HTR-8/SVneo (cell line): ENCODE data around the gene LIMS3.
"Not testable (repeated sequence)": the region's sequence is repeated elsewhere in the genome, so short reads cannot be mapped to it uniquely, and the experiment has no call there.

ENCODE experiments used
- DNase-seq: peaks from one replicate; pipeline ENCODE4 v3.0.0; 2011; ENCODE audit warnings: low spot score, mixed read lengths; ENCODE audit not compliant: insufficient read length
- FAIRE-seq: peaks from 2 replicates; lab custom pipeline; 2011; peaks lifted over from hg19 to GRCh38; lab: Jason Lieb, UNC

Gene LIMS3

DNA sequence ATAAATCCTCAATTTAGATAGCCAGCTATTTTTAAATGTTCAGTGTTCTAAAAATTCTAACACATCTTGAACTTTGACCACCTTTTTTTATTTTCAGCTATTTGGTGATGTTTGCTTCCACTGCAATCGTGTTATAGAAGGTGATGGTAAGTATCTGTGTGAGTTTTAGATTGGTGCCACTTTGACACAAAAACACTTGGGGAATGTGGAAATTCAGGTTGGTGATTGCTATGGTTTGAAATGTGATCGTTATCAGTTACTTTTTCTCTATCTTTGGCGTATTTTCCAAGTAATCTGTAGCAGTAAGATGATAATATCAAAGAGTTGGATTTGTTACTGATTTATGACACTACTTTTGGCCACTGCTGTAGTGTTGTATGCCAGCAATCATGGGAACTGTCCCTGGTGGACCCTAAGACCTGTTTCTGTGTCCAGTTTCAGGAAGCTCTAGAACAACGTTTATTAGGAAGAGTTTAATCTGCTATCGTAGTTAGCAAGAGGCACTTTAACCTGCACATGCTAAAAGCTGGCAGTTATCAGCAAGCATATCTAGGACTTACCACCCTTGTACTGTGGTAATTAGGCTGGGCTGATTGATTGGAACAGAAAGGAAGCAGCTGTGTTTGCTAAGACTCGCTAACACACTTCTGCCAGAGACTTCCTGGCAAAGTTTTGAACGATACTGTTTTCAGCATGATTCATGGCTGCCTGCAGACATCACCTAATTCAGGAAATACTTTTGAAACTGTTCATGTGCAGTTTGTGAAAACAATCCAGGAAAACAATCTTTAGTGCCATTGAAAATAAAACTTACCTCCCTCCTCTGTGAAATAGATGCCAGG is 23.3 kb downstream of the LIMS3 start:
- not testable (repeated sequence) for DNase-seq, FAIRE-seq

DNA sequence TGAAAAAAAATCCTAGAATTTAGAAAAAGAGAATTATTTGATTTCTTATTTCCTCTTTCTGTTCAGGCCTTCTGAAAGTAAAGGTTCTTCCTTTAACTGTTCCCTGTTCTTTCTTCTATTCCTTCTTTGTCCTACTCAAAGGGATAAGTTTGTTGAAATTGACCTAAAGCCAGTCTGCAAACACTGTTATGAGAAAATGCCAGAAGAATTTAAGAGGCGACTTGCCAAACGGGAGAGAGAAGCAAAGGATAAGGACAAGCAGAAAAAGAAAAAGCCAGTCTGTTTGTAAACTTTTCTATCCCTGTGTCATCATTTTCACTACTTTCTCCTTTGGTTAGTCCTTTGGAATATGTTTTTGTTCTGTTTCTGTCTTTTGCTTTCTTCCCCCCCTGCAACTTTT is 26.0 kb downstream of the LIMS3 start:
- not testable (repeated sequence) for FAIRE-seq, DNase-seq

DNA sequence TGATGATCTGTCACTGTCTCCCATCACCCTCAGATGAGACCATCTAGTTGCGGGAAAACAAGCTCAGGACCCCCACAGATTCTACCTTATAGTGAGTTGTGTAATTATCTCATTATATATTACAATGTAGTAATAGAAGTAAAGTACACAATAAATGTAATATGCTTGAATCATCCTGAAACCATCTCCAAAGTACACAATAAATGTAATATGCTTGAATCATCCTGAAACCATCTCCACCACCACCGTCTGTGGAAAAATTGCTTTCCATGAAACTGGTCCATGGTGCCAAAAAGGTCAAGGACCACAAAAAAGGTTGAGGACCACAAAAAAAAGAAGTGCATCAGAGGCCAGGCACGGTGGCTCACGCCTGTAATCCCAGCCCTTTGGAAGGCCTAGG is 29.3 kb downstream of the LIMS3 start:
- DNase-seq, FAIRE-seq: not testable (repeated sequence)

DNA sequence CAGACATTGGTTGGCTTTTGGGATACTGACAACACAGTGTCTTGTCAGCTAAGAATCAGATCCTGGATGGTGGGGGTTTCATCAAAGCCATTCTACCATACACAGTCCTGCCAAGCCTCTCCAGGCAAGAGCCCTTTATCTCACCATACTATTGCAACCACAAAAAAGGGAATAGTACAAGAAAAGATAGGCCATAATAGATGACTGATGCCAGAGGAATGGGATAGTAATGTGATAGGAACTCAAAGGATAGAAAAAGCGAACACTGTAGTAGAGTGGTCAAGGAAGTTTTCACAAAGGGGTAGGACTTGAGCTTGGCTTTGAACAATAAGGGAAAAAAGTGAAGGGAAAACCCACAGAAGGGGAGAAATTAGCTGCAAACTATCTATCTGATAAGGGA is 30.7 kb downstream of the LIMS3 start:
- FAIRE-seq, DNase-seq: not testable (repeated sequence)

DNA sequence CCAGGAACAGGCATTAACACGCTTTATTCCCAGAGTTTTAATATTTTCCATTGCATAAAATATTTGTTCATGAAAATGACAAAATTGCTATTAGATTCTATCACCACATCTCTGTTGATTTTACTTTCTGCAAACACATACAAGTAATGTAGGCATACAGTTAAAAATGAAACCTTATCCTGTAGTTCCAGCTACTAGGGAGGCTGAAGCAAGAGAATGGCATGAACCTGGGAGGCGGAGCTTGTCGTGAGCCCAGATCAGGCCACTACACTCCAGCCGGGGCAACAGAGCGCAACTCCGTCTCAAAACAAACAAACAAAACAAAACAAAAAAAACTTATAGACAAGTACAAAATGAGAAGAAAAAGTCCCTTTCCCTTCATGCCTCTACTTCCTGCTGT is 38.0 kb downstream of the LIMS3 start:
- FAIRE-seq, DNase-seq: not testable (repeated sequence)

DNA sequence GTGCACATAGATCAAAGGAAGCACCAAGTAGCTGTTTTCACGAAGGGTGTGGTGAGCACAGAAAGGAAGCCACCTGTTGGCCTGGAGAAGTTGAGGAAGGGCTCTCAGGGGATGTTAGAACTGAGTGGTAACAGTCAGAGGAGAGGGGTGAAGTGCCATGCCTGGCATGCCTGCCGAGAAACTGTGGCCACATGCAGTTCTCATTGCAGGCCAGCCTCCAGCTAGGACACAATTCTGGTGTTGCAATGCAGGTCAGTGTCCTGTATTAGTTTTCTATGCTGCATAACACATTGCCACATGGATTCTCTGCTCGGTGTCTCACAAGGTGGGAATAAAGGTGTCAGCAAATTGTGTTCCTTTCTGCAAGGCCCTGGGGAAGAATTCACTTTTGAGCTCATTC is 46.9 kb downstream of the LIMS3 start:
- FAIRE-seq, DNase-seq: not testable (repeated sequence)

DNA sequence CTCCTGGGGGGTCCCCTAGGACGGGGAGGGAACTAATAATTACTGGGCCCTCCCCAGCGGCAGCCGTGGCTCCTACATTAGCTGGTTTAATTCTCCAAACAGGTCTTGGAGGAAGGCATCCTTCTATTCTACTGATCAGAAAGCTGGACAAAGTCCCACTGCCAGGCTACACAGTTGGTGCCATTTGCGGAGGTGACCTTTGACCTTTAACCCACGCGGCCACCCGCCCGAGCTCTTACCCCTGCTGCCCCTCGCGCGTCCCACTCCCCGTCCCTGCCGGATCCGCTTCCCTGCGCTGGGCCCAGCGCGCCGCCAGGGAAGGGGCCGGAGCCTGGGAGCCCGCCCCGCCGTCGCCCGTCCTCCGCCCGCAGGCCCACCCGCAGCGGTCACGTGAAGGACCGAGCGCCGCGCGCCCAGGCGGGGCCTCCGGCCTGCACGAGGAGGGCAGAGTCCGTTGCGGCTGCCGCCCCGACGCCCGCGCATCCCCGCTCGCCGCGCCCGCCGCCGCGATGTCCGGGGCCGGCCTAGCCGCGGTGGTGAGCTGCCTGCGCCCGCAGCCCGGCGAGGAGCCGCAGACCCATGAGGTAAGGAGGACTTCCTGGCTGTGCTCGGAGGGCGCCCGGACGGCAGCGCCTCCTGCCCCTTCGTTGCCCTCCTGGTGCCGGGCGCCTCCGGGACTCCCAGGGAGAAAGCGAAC is 48.9 kb downstream of the LIMS3 start:
- FAIRE-seq: not testable (repeated sequence)

DNA sequence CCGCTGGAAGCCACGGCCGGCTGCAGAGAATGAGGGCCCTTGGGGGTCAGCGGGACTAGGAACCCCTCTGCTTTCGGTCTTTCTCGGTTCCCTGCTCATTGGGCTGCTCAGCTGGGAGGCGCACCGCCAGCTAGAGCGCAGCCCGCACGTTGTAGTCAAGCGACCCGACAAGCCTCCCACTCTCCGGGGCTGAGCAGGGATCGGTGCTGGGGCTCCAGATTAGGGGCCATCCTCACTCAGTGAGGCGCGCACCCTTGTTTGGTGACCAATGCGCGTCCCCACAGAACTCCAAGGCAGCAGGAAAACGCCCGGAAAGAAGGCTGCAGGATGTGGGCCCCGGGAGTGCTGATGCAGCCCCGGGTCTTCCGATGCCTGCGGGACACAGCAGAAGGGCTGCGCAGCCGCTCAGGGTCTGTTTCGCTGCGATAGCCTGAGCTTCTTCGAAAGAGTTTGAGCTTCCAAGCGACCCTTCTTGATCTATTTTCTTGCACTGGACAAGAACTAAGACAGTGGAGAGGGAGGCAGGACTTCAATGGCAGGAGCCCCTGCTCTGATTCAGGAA is 49.6 kb downstream of the LIMS3 start:
- DNase-seq, FAIRE-seq: not testable (repeated sequence)

More for the DNA sequence above, 48.9 kb downstream of the LIMS3 start:
- not testable (repeated sequence) for DNase-seq

DNA sequence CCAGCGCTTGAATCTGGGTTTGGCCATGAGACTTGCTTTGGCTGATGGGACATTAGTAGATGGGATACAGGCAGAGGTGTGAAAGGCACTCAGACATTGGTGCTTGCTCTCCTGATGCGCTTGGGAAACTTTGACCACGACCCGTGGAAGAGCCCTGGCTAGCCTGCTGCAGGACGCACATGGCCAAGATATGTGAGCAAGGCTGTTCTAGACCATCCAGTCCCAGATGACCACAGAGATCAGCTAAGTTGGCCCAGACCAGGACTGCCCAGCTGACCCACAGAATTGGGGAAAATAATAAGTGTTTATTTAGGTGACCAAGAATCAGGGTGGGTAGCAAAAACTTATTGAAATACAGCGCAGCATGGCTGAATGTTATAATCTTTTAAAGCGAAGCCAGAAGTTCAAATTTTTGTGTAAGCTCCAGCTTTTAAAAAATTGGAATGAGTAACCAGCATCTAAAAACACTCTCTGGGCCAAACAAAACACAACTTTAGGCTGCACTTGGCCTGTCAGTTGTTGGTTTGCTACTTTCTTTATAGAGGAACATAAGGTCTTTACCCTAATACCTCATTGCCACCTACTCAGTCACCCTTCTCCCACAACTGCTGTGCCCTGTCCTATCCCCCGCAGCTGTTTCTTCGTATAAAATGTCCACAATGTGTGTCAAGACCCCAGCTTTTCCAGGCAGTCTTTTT is 51.8 kb downstream of the LIMS3 start:
- FAIRE-seq: not testable (repeated sequence)

DNA sequence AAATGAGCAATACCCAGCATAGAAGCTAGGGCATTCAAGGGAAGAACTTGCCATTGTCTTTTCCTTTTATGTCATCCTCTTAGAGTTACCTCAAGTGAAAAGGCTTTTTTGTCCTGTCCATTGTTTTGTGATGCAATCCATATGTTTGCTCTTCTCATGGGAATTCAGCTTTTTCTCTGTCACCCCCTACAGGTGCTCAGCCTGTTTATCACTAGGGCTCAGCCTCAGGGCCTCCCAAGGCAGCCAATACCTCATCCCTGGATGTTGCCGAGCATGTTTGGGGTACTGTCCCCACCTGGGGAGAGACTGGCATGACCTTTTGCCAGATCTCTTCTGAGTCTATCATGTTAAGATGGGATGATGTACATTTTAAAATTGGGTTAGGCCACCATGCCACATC is 65.5 kb downstream of the LIMS3 start:
- FAIRE-seq, DNase-seq: not testable (repeated sequence)

More for the DNA sequence above, 51.8 kb downstream of the LIMS3 start:
- not testable (repeated sequence) for DNase-seq

DNA sequence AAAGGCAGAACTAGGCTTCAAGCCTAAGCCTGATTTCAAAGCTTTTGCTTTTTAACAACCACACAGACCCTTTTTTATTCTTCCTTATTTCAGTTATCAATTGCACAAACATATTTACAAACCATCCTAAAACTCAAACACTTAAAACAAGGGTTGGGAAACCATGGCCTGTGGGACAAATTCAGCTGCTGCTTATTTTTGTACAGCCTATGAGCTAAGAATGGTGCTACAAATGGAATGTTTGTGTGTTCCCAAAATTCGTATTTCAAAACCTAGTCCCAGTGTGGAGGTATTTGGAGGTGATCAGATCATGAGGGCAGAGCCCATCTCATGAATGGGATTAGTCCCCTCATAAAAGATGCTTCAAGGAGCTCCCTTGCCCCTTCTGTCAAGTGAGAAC is 67.0 kb downstream of the LIMS3 start:
- not testable (repeated sequence) for DNase-seq, FAIRE-seq

DNA sequence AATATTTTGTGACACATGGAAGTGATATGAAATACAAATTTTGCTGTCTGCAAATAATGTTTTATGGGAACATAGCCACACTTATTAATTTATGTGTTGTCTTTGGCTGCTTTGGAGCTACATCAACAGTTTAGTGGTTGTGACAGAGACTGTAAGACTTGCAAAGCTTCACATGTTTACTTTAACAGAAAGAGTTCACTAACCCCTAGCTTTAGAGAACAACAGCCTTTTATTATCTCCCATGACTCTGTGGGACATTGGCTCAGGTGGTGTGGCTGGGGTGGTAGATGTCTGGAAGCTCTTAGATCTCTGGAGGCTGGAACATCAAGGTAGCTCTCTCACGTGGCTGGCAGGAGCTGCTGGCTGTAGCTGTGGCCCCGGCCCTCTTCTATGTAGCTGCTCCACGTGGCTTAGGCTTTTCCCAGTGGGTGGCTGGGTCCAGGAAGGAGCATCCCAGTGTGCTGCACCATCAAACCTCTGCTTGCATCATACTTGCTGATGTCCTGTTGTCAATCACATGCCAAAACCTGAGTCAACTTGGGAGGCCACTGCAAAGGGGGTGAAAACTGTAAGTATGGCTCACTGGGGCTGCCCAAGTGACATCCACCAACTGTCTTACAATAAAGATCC is 67.7 kb downstream of the LIMS3 start:
- not testable (repeated sequence) for FAIRE-seq, DNase-seq

DNA sequence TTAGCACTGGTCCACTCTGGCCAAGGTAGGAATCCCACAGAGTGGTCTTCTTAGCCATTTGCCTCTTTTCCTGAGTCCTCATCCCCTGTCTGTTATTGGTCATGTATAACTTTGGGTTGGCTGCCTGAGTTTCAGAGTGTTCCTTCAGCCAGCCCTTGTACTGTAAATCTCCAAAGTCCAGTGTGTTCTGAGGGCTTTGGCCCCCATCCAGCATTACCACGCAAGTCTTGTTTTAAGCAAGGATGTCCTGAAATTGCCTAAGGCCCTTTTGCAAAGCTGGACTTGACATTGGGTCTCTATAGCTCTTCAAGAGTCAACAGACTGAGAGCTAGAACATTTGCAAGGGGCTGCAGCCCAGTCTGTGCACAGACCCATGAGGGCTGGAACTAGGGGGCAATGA is 68.4 kb downstream of the LIMS3 start:
- not testable (repeated sequence) for DNase-seq, FAIRE-seq

DNA sequence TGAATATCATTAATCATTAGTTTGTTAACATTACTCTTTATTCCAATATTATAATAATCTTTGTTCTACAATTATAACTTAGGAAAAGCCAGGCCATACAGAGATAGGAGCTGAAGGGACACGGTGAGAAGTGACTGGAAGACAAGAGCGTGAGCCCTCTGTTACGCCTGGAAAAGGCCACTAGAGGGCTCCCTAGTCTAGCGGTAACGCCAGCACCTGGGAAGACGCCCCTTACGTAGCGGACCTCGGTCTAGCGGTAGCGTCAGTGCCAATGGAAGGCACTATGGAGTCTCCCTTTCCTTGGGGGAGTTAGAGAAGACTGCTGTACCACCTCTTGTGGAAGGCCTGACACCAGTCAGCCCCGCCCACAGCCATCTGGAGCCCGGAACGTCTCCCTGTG is 71.4 kb downstream of the LIMS3 start:
- not testable (repeated sequence) for FAIRE-seq, DNase-seq

DNA sequence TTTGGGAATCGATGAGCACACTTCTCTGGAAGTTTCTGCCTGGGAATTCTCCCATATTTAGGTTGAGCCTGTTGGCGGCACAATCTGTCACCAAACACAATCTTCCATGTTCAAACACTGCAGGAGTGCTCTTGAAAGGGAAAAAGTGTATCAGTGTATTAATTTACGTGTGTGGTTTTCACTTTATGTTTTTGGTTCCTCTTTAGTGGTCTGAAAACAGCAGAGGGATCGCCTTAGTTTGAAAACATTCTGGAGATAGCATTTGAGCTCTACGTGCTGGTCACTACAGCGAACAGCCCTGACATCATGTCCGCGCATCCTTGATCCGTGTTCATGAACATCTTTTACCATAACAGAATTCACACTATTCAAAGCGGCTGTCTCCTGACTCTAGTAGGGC is 73.2 kb downstream of the LIMS3 start:
- FAIRE-seq, DNase-seq: not testable (repeated sequence)
